ENCODE results near the gene TMEM115. TPM values are rescaled to one million over a fixed set of nuclear protein-coding genes. Genes with fewer than 3 reads are reported as not detected.

The TMEM115 gene
- total RNA-seq, result 40.1 TPM
- long read RNA-seq, transcript TMEM115-201 (2 exons, 2,197 nt), result major isoform, 120 of 130 reads
- long read RNA-seq, partial matches to known transcripts, result 0 of 130 reads
- long read RNA-seq, other reads (novel, unspliced or antisense), result 10 of 130 reads

GRCh38 chr3:50358911-50359759 is at the start of gene TMEM115:
Gene TMEM115 (minus strand): TSS chr3:50359521. CDS start chr3:50359063, 458 bp downstream.
- Histone ChIP-seq H3K4me1 (peaks cover 37% of the 10 kb centered on the region), H3K36me3 (peaks cover 20% of the 10 kb centered on the region), H3K27ac (peak within 1 kb of the TSS; percentile 89), H3K9me3 (no peaks in the 10 kb centered on the region), H3K27me3 (no peaks in the 10 kb centered on the region), H3K4me3 (peak within 1 kb of the TSS; percentile 89)
- TF ChIP-seq CTCF (IDR thresholded peaks at IDR 0.05), result no peak
- intact Hi-C loops (cut with DNase I), result no loop called here
- ATAC-seq (peak; percentile 97), DNase-seq (peak; percentile 96)

GRCh38 chr3:50408443-50408944 is 49.2 kb upstream of the TMEM115 start:
- ATAC-seq (no peak), DNase-seq (no peak)
- no peak overlapping the region for H3K4me3 ChIP-seq
- no peaks in the 10 kb centered on the region for H3K4me1 ChIP-seq
- intact Hi-C loops (cut with DNase I), result no loop called here
- no peaks in the 10 kb centered on the region for H3K27me3 ChIP-seq
- H3K9me3 ChIP-seq, result no peaks in the 10 kb centered on the region
- no peak for TF ChIP-seq CTCF (IDR thresholded peaks at IDR 0.05)
- H3K36me3 ChIP-seq, result no peaks in the 10 kb centered on the region
- no peak overlapping the region for H3K27ac ChIP-seq

GRCh38 chr3:50406487-50406886 is 47.2 kb upstream of the TMEM115 start:
- Histone ChIP-seq H3K9me3 (no peaks in the 10 kb centered on the region), H3K27me3 (no peaks in the 10 kb centered on the region), H3K36me3 (no peaks in the 10 kb centered on the region), H3K4me1 (no peaks in the 10 kb centered on the region), H3K4me3 (no peak overlapping the region), H3K27ac (no peak overlapping the region)
- no peak for TF ChIP-seq CTCF (IDR thresholded peaks at IDR 0.05)
- intact Hi-C loops (cut with DNase I), result no loop called here
- ATAC-seq, result no peak
- no peak for DNase-seq

- intact Hi-C loops (cut with DNase I), result no loop called here
Measured at GRCh38 chr3:50405249-50405648, 45.9 kb upstream of the TMEM115 start.

GRCh38 chr3:50401978-50402595 is 42.8 kb upstream of the TMEM115 start:
- no peak for TF ChIP-seq CTCF (IDR thresholded peaks at IDR 0.05)
- DNase-seq (no peak), ATAC-seq (peak; percentile 12)
- H3K36me3 ChIP-seq, result no peaks in the 10 kb centered on the region
- intact Hi-C loops (cut with DNase I), result no loop called here
- no peak overlapping the region for H3K27ac ChIP-seq
- H3K27me3 ChIP-seq, result no peaks in the 10 kb centered on the region
- no peaks in the 10 kb centered on the region for H3K9me3 ChIP-seq
- no peak overlapping the region for H3K4me3 ChIP-seq
- H3K4me1 ChIP-seq, result no peaks in the 10 kb centered on the region

More at GRCh38 chr3:50405249-50405648, 45.9 kb upstream of the TMEM115 start:
- DNase-seq (no peak), ATAC-seq (no peak)
- Histone ChIP-seq H3K4me3 (no peak overlapping the region), H3K27ac (no peak overlapping the region), H3K4me1 (no peaks in the 10 kb centered on the region), H3K36me3 (no peaks in the 10 kb centered on the region), H3K9me3 (no peaks in the 10 kb centered on the region), H3K27me3 (no peaks in the 10 kb centered on the region)
- no peak for TF ChIP-seq CTCF (IDR thresholded peaks at IDR 0.05)
